ENCODE results near the gene CAMK2B.
A peak's percentile ranks its signal among the peaks of the same experiment; 100 is the strongest.

CAMK2B gene

GRCh38 chr7:44272456-44272855 is 52.9 kb downstream of the CAMK2B start:
- DNase-seq, result no peak

DNA sequence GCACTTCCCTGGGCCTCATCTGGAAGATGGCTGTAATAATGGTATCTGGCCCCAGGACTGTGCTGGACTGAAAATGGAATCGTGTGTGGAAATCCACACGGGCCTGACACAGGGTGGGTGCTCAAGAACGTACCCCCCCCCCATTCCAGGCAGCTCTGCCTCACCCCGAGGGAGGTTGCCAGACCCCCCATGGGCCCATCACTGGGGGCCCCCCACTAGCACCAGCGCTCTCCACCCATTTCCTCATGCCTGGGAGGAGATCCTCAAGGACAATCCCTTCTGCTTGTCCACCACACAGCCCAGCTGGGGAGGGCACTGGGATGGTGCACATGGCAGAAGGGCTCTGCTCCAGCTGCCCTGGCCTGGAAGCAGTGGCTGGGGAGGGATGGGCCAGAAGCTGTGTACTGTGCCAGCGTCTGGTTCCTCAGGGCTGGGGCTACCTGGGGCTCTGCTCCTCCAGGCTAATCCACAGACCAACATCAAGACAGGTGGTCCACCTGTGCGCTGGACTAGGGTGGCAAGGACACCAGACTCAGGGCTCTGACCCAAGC is 55.4 kb downstream of the CAMK2B start:
- no peak for DNase-seq

GRCh38 chr7:44269417-44269816 is 56.0 kb downstream of the CAMK2B start:
- no peak for DNase-seq

DNA sequence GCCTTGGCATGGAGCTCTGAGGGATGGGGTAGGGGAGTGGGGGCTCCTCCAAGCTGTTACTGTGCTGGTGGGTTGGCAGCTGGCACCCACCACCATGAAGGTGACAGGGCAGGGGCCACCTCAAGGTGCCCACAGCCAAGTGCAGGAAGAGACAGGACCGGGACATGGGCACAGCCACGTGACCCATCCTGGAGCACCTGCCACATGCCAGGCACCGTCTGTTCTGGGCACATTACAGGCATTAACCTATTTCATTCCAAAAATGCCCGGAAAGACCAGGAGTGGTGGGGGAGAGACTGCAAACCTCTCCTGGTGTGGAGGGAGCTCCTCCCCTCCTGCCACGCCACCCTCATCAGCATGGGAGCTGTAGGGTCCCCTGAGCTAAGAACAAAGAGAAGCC is 56.7 kb downstream of the CAMK2B start:
- DNase-seq, result no peak

- DNase-seq, result no peak
Measured at GRCh38 chr7:44267719-44268421, 57.5 kb downstream of the CAMK2B start.

DNA sequence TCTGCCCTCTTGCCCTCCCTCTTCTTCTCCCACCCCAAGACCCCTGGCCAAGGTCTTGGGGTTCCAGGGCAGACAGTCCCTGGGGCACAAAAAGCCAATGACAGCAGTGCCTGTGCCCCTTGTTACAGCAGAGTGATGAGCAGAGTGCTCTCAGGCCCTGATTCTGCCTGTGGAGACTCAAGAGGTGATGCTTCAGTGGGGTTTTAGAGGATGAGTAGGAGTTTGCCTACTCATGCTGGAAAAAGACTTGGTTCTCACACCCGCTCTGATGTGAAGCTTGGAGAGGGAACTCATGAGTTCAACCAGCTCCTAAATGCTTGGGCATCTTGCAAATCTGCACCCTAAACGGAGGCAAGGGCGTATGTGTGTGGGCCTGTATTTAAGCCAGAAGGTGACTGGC is 58.2 kb downstream of the CAMK2B start:
- DNase-seq, result no peak

GRCh38 chr7:44266526-44266925 is 58.9 kb downstream of the CAMK2B start:
- no peak for DNase-seq

DNA sequence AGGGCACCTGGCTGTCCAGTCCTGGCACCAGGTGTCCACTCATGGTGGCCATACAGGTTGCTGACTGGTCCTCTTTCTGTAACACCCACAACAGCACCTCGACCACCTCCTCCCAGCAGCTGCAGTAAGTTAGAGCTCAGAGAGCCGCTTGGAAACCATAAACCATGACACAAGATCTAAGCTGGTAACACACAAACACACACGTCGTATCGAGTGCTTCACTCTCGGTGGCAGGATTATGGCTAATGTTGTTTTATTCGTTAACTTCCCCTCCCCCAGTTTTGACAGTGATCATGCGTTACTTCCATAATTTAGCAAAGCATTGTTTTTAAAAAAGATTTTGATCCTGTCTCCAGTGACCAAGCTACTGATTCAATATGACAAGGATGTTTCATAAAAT is 59.7 kb downstream of the CAMK2B start:
- DNase-seq, result no peak

DNA sequence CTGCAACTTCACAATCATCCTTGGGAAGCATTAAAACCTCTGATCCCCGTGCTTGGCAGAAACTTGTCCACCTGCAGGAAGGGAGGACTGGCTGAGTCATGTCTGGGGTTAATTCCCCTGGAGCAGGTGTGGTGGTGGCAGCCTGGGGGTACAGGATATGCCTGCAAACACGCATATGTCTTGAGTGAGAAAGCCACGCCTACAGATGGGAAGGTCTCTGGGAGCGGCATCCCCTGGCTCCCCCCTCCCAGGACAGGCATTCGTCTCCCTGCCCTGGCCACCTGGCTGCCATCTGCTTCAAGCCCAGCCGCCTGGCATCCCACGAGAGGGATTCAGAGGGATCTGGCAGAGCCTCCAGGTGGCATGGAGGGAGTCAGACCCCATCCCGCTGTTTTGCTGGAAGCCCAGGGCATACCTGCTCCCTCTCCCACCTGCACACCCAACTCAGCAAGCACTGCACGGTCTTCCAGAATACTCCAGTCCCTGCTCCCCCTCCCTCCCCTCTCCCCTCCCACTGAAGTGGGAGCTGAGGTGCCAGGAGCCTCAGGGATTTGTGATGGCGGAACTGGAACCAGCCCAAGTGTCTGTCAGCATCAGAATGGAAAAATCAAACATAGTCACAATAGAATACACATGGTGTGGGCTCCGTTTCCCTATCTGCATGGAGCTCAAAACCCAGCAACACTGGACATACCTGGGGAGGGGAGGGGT is 61.0 kb downstream of the CAMK2B start:
- no peak for DNase-seq

- DNase-seq, result no peak
Measured at GRCh38 chr7:44263326-44264082, 61.9 kb downstream of the CAMK2B start.

DNA sequence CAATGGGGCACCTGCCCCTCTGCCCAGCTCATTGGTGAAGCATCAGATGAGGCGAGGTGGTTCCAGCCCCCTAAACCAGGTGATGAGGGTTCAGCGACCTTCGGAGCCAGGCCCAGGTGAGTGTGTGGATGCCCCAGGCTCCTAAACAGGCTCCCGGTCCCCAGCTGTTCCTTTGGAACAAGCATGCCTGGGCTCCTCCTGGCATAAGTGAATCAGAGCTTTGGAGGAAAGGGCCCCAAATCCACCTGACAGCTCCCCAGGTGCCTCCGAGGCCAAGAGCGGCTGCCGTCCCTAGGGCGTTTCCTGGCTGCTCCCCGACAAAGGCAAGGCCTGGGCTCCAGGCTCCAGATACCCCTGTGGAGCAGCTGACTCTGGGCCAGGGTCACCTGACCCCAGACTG is 63.4 kb downstream of the CAMK2B start:
- no peak for DNase-seq

DNA sequence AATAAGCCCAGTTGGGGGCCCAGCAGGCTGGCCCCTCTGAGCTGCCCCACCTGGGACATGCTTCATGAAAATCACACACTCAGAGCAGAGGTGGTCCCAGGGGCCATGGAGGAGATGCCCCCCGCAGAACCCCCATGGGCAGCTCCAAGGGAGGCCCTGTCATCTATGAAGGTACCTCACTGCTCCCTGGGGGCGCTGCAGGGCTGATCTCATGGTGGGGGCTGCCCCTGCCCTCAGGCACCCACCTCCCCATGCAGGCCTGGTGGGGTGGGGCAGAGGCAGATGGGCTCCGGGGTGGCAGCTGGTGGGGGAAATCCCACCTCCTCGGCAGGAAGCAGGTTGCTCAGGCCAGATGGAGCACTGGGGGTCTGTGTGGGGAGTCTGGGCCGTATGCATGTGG is 64.2 kb downstream of the CAMK2B start:
- DNase-seq, result no peak

GRCh38 chr7:44259547-44260457 is 65.6 kb downstream of the CAMK2B start:
- DNase-seq, result no peak

DNA sequence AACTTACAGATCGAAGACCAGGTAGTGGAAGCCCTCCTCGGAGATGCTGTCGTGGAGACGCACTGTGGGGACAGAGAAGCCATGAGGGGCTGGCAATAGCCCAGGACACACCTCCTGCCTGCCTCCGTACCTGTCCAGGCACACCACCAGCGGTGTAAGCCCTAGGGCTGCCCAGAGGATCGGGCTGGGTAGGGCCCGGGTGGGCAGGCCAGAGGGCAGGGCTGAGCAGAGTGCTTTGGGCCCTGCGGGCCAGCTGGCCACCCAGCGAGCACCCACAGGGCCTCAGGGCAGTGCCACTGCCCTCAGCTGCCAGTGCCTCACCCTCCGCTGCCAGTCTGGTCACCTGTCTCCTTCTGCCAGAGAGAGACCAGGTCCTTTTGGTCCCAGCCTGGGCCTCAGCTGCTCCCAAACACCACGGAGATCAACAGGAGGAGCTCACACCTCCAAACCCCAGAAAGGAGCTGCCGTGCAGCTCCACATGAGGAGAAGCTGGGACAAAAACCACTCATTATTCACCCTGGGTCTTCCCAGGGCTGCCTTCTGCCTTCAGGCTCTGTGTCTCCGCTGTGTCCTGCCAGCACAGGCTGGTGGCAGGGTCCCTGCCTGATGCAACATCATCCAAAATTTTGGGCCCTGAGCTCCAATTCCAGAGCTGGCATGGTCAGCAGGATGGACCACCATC is 66.4 kb downstream of the CAMK2B start:
- no peak for DNase-seq

DNA sequence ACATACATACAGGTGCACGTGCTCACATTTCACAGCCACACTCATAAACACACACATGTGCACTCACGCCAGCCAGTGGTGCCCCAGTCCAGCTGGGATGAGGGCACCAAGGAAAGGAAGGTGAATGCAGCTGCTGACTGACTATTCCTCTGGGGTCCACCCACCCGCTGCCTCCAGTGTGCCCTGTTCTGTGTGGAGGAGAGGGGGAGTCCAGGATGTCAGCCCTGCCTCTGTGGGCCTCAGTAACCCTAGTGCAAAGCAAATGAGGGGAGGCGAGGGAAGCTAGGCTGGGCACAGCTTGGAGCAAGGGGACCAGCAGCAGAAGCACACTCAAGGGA is 67.0 kb downstream of the CAMK2B start:
- DNase-seq, result no peak

DNA sequence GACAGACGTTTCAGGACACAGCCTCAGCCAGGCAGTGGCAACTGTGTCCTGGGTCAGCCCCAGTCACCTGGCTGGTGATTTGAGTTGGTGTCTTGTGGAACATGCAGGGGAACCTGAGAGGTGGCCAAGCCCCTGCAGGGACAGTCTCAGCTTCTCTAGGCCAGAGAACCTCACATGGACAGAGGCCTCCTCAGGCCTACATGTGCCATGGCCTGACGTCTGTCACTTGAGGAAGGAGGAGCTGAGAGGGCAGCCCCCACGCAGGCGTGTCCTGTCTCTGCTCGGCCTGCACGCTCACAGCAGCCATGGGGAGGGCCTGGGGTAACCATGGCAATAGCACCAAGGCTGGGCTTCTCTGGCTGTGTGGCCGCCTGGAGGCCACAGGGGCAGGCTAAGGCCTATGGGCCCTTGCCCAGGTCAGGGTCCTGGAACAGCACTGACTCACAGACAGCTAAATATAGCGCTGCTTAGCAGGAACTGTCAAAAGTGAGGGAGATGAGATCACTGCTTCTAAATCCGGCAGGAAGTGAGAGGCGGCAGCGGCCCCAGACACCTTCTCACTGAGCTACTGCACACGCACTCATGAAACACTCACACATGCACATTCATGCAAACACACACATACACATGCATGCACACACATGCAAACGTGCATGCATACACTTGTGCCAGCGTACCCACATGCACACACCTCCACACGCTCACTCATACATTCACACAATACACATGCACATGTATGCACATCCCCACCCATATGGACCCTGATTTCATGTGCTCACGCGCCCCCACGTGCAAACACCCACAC is 67.6 kb downstream of the CAMK2B start:
- peak; percentile 11 for DNase-seq

DNA sequence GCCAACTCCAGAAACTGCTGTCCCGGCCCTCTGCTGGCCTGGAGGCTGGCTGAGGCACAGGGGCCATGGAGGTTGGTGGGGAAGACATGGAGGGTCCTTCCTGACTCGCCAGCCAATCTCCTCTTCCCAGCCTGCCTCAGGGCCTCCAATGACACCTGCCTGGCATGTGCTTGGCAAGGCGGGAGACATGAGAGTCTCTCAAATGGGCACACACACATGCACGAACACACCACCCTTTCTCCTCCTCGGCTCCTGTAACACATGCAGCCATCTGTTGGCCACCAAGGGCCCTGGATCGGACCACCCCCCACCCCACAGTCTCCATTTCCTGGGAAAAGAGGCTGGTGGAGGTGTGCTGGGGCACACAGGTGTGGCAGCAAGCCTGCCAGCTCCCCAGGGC is 68.2 kb downstream of the CAMK2B start:
- no peak for DNase-seq

DNA sequence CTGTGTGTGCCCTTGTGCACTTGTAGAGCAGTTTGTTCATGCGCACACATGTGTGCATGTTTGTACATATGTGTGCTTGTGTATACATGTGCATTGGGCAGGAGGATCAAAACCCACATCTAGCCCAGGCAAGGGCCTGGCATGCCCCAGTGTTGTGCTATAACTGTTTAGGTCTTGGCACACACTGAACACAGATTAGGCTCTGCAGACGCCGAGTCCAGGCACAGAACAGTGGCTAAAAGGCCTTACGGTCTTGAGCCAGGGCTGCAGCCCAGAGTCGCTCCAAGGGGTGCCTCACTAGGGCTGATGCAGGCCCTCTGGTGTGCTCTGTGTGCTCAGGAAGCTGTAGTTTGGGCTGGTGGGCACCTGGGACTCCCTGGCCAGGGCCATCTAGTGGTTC is 68.9 kb downstream of the CAMK2B start:
- no peak for DNase-seq

- no peak for DNase-seq
Measured at GRCh38 chr7:44251881-44252280, 73.5 kb downstream of the CAMK2B start.

GRCh38 chr7:44251269-44251668 is 74.1 kb downstream of the CAMK2B start:
- DNase-seq, result no peak

DNA sequence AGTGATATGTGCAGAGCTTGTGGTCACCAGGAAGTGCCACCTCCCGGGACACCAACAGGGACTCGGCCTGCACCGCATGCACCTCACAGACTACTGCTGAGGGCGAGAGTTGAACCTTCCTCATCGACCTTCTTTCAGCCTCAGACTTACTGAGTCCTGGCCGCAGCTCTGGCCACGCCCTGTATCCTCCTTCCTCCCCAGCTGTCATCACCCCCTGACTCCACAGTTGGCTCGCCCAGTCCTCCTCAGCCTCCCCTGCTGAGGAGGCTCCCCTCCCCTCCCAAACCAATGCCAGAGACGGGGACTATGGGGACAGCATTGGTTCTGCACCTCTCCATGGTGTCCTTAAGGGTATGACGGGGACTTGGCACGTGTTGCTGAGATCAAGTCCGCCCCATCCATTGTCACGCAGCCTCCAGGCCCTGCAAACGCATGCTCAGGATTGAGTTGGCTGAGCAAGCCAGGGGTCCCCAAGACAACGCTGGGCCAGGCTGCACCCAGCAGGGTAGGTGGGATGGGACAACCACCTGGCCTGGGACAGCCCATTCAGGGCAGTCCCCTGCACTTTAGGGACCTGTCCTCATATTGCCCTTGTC is 75.7 kb downstream of the CAMK2B start:
- no peak for DNase-seq
